K562 (cell line): ENCODE data around the gene DCAF11. TPM values are rescaled to one million over a fixed set of nuclear protein-coding genes. Genes with fewer than 3 reads are reported as not detected.
A peak's percentile ranks its signal among the peaks of the same experiment; 100 is the strongest.

Source experiments
- BCL6 ChIP-seq: fragments of 250-450 bp; sonication (Bioruptor Pico); IDR thresholded peaks from 2 replicates; pipeline ENCODE4 v1.4.0; 2020
- CHCHD3 ChIP-seq: fragments of 250-450 bp; sonication (Bioruptor Pico); IDR thresholded peaks from 2 replicates; pipeline ENCODE4 v2.1.2; 2022; ENCODE audit warnings: mild to moderate bottlenecking
- FUS ChIP-seq: fragments of 200-400 bp; formaldehyde crosslinking; optimal IDR thresholded peaks from 2 replicates; pipeline ENCODE3; 2017; ENCODE audit warnings: low read depth, low read length
- GTF2F1 ChIP-seq: IDR thresholded peaks from 2 replicates; pipeline ENCODE4 v1.6.1; 2011; ENCODE audit warnings: low read depth, low read length, improper control_type of control experiment
- KAT7 ChIP-seq: sonication (generic); formaldehyde crosslinking; IDR thresholded peaks from 2 replicates; pipeline ENCODE4 v1.8.0; 2022; ENCODE audit warnings: missing genetic modification reagents, mild to moderate bottlenecking, borderline replicate concordance
- KDM1A ChIP-seq, 2 experiments: fragments of 450-650 bp; IDR thresholded peaks; 2 replicates each; pipeline ENCODE4 v1.6.1; 2016; ENCODE audit warnings: mild to moderate bottlenecking in 2 of 2
- NR2C1 ChIP-seq, 2 experiments: fragments of 450-650 bp; IDR thresholded peaks; 2 replicates each; pipeline ENCODE4 v1.6.1; 2017; ENCODE audit warnings: mild to moderate bottlenecking in 2 of 2, antibody characterized with exemption in 1 of 2, inconsistent platforms in 1 of 2, missing compliant biosample characterization in 1 of 2, missing genetic modification characterization in 1 of 2
- RHOXF2B ChIP-seq: fragments of 250-450 bp; sonication (Bioruptor Pico); conservative IDR thresholded peaks from 2 replicates; pipeline ENCODE4 v1.5.1; 2021
- SLC30A9 ChIP-seq: fragments of 250-450 bp; sonication (Bioruptor Pico); IDR thresholded peaks from 2 replicates; pipeline ENCODE4 v1.8.0; 2022; ENCODE audit warnings: mild to moderate bottlenecking, moderate library complexity
- ZNF146 ChIP-seq: IDR thresholded peaks from one replicate; pipeline ENCODE4 v1.6.1; 2018; ENCODE audit warnings: missing compliant biosample characterization; ENCODE audit not compliant: unreplicated experiment
- ZNF212 ChIP-seq: fragments of 450-650 bp; formaldehyde crosslinking; IDR thresholded peaks from 2 replicates; pipeline ENCODE4 v1.4.0; 2020; ENCODE audit warnings: mild to moderate bottlenecking
- ZNF384 ChIP-seq: IDR thresholded peaks from 2 replicates; pipeline ENCODE4 v1.6.1; 2012; ENCODE audit warnings: low read depth, low read length, improper control_type of control experiment
- polyA plus RNA-seq, 8 experiments: library from polyadenylated mRNA; depleted of rRNA in 4 of 8; stranded (reverse) in 5 of 8; unstranded in 3 of 8; fragments of >200 nt; fragmentation: Nextera tagmentation in 2 of 8; fragmentation: Illumina TruSeq in 1 of 8; extraction: Ambion mirVana in 2 of 8; extraction: Trizol in 1 of 8; gene quantifications; 2 replicates each; pipeline versions ENCODE4 v1.2.1 to v1.2.3, GENCODE V29; 2011 to 2014; ENCODE audit warnings: inconsistent platforms in 1 of 8, missing spikeins in 1 of 8
- total RNA-seq, 7 experiments: library from RNA; depleted of rRNA in 6 of 7; stranded (reverse); fragments of >200 nt in 6 of 7; fragmentation: Illumina TruSeq in 2 of 7; extraction: Trizol in 2 of 7; gene quantifications; 2 replicates each; pipeline versions ENCODE4 v1.2.1 to v1.2.3, GENCODE V29; 2011 to 2021; ENCODE audit warnings: low replicate concordance in 1 of 7
- TF ChIP-seq, protein P1 (sequence below): fragments of 450-650 bp; IDR thresholded peaks from 2 replicates; pipeline ENCODE4 v1.6.1; 2016; ENCODE audit warnings: borderline replicate concordance
- TF ChIP-seq, protein P2 (sequence below): fragments of 450-650 bp; formaldehyde crosslinking; IDR thresholded peaks from 2 replicates; pipeline ENCODE4 v1.4.0; 2020; ENCODE audit warnings: mild to moderate bottlenecking, moderate library complexity
- TF ChIP-seq, protein P3 (sequence below), 2 experiments: fragments of 450-650 bp in 1 of 2; IDR thresholded peaks; 2 replicates each; pipeline ENCODE4 v1.6.1; 2011 to 2017; ENCODE audit warnings: low read depth in 2 of 2, antibody characterized with exemption in 1 of 2, borderline replicate concordance in 1 of 2, low read length in 1 of 2, mild to moderate bottlenecking in 1 of 2, mixed read lengths in 1 of 2; ENCODE audit not compliant: control insufficient read depth in 1 of 2
- TF ChIP-seq, protein P4 (sequence below), 3 experiments: fragments of 200-800 bp in 1 of 3; sonication (Bioruptor generic) in 1 of 3; sonication (generic) in 1 of 3; formaldehyde crosslinking in 1 of 3; IDR thresholded peaks; 2 replicates each; pipeline versions ENCODE4 v1.6.1 to v1.8.0; 2016 to 2022; ENCODE audit warnings: mild to moderate bottlenecking in 2 of 3, missing compliant biosample characterization in 2 of 3, missing genetic modification characterization in 2 of 3, missing genetic modification reagents in 1 of 3
- TF ChIP-seq, protein P5 (sequence below): sonication (generic); formaldehyde crosslinking; IDR thresholded peaks from 2 replicates; pipeline ENCODE4 v1.8.0; 2022; ENCODE audit warnings: missing genetic modification reagents, mild to moderate bottlenecking, borderline replicate concordance

Gene DCAF11
- total and polyA plus RNA-seq, 9 of the 15 experiments (the other 6 are each of a cell fraction or from before 2014, with no cell fraction given) = 8.5 to 46.2 (median 36.4) TPM

DNA sequence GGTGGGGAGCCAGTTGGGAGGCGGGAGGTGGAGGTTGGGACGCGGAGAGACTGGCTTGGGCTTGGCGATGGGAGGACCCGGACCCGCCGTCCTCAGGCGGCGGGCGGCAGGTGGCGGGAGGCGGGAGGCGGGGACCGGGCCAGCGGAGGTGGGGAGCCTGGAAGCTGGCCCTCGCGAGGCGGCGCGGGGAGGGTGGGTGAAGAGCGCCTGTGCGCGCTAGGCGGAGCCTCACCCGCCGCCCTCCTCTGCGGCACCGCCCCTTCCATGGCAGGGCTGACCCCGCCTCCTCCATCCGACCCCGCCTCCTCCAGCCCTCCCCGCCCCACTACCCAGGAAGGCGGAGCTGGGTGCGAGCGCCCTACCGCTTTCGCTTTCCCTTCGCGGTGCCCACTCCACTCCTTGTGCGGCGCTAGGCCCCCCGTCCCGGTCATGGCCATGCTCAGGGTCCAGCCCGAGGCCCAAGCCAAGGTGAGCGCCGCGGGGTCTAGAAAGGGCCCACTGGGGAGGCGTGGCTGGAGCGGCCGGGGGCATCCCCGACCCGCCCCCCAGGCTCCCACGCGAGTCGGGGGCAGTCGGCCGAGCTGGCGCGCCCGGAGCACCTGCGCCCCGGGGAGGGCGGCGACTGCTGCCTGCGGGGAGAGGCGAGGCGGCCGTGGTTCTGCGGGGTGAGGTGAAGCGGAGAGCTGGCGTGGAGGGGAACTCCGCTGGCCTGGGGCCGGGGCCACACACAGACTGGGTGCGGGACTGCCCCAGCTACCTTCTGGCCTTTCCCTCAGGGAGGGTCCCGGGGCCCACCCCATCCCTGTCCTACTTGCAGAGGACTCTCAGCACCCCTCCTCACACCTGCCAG is 21.5 kb downstream of the DCAF11 start, which contains the start of gene PSME1 (continued):
- TF ChIP-seq, protein P1, sequence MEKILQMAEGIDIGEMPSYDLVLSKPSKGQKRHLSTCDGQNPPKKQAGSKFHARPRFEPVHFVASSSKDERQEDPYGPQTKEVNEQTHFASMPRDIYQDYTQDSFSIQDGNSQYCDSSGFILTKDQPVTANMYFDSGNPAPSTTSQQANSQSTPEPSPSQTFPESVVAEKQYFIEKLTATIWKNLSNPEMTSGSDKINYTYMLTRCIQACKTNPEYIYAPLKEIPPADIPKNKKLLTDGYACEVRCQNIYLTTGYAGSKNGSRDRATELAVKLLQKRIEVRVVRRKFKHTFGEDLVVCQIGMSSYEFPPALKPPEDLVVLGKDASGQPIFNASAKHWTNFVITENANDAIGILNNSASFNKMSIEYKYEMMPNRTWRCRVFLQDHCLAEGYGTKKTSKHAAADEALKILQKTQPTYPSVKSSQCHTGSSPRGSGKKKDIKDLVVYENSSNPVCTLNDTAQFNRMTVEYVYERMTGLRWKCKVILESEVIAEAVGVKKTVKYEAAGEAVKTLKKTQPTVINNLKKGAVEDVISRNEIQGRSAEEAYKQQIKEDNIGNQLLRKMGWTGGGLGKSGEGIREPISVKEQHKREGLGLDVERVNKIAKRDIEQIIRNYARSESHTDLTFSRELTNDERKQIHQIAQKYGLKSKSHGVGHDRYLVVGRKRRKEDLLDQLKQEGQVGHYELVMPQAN = peak; percentile 42; the same call in 1 of the 2 replicates
- TF ChIP-seq ZNF384 (no peak), RHOXF2B (no peak), BCL6 (CRISPR knock-in tag) (no peak), CHCHD3 (CRISPR knock-in tag) (no peak), FUS (no peak), ZNF146 (CRISPR knock-in tag) (no peak), GTF2F1 (no peak), SLC30A9 (CRISPR knock-in tag) (no peak), ZNF212 (CRISPR knock-in tag) (no peak), NR2C1 (IDR thresholded peaks at IDR 0.05) (no peak), NR2C1 (tag; IDR thresholded peaks at IDR 0.05) (no peak), KAT7 (CRISPR knock-in tag) (no peak), KDM1A (IDR thresholded peaks at IDR 0.05) (no peak)
- TF ChIP-seq, protein P2, sequence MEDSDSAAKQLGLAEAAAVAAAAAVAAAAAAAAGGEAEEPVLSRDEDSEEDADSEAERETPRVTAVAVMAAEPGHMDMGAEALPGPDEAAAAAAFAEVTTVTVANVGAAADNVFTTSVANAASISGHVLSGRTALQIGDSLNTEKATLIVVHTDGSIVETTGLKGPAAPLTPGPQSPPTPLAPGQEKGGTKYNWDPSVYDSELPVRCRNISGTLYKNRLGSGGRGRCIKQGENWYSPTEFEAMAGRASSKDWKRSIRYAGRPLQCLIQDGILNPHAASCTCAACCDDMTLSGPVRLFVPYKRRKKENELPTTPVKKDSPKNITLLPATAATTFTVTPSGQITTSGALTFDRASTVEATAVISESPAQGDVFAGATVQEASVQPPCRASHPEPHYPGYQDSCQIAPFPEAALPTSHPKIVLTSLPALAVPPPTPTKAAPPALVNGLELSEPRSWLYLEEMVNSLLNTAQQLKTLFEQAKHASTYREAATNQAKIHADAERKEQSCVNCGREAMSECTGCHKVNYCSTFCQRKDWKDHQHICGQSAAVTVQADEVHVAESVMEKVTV (CRISPR knock-in tag) = no peak
- TF ChIP-seq, protein P3, sequence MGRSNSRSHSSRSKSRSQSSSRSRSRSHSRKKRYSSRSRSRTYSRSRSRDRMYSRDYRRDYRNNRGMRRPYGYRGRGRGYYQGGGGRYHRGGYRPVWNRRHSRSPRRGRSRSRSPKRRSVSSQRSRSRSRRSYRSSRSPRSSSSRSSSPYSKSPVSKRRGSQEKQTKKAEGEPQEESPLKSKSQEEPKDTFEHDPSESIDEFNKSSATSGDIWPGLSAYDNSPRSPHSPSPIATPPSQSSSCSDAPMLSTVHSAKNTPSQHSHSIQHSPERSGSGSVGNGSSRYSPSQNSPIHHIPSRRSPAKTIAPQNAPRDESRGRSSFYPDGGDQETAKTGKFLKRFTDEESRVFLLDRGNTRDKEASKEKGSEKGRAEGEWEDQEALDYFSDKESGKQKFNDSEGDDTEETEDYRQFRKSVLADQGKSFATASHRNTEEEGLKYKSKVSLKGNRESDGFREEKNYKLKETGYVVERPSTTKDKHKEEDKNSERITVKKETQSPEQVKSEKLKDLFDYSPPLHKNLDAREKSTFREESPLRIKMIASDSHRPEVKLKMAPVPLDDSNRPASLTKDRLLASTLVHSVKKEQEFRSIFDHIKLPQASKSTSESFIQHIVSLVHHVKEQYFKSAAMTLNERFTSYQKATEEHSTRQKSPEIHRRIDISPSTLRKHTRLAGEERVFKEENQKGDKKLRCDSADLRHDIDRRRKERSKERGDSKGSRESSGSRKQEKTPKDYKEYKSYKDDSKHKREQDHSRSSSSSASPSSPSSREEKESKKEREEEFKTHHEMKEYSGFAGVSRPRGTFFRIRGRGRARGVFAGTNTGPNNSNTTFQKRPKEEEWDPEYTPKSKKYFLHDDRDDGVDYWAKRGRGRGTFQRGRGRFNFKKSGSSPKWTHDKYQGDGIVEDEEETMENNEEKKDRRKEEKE (IDR thresholded peaks at IDR 0.05; ENCODE audit: borderline replicate concordance in 1 of 2, control insufficient read depth in 1 of 2, low read depth in 2 of 2, low read length in 1 of 2) = no peak
- TF ChIP-seq, protein P4, sequence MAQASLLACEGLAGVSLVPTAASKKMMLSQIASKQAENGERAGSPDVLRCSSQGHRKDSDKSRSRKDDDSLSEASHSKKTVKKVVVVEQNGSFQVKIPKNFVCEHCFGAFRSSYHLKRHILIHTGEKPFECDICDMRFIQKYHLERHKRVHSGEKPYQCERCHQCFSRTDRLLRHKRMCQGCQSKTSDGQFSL (CRISPR knock-in tag; IDR thresholded peaks at IDR 0.05) = no peak
- TF ChIP-seq, protein P4 (tag; IDR thresholded peaks at IDR 0.05) = no peak
- TF ChIP-seq, protein P5, sequence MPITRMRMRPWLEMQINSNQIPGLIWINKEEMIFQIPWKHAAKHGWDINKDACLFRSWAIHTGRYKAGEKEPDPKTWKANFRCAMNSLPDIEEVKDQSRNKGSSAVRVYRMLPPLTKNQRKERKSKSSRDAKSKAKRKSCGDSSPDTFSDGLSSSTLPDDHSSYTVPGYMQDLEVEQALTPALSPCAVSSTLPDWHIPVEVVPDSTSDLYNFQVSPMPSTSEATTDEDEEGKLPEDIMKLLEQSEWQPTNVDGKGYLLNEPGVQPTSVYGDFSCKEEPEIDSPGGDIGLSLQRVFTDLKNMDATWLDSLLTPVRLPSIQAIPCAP (CRISPR knock-in tag) = 0 out of 2 replicates have a peak, but pooled peaks have one; percentile 77
